HG02840 (cell line): ENCODE results near the gene MAPK4.

ENCODE experiments used
- ATAC-seq: cut with Tn5 transposase; IDR thresholded peaks from one replicate; pipeline ENCODE4 v1.9.1; 2021; ENCODE audit warnings: mild to moderate bottlenecking, moderate library complexity, moderate number of reproducible peaks; ENCODE audit not compliant: unreplicated experiment, low FRiP score

Gene MAPK4

DNA sequence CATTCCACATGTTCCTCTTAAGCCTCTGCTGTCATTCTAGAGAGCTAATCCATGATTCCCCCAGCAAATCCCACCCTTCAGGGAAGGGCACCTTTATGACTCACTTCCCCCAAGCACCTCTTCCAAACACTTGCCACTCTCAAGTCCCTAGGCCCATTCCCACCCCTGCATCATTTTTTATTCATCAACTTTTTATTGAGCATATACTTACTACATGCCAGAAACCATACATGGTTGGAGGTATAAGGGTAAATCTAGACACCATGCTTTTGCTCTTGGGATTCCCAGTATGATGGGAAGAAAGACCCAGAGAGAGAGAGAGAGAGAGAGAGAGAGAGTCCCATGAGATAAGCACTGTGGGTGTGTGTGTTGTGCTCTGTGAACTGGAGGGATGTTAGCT is 87.9 kb downstream of the MAPK4 start:
- no peak for ATAC-seq

DNA sequence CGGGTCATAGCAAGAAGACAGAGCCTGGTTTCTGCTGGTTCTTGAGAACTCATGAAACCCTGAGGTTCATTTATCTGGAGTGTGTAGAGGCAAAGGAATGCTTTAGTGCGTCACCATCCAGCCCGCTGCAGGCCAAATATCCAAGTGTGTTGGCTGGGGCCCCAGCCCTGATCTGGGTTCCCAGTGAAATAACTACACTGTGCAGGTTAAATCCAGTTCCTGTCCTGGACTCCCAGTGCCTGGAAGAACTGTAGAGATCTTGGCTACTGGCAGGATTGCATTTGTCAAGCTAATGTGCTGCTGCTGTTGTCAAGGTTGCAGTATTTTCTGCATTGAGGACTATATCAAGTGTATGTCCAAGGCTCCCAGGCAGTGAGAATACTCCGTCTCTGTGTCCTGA is 89.9 kb downstream of the MAPK4 start:
- ATAC-seq, result no peak

DNA sequence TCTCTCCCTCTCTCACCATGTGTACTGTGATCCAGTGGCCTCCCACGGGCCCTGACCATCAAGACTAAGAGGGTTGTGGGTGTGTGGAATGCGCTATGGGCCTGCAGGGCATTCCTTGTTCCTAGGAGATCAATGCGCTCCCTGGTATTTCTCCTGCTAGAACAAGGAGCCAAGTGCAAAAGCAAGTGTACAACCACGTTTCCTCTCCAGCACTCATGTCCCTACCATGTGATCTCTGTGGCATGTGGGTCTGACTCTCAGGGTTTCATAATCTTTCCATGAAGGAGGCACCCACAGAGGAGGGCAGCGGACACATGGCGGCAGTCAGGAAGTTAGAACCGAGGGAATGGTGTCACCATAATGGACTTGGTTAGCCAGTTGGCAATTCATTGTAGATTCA is 91.4 kb downstream of the MAPK4 start:
- no peak for ATAC-seq

DNA sequence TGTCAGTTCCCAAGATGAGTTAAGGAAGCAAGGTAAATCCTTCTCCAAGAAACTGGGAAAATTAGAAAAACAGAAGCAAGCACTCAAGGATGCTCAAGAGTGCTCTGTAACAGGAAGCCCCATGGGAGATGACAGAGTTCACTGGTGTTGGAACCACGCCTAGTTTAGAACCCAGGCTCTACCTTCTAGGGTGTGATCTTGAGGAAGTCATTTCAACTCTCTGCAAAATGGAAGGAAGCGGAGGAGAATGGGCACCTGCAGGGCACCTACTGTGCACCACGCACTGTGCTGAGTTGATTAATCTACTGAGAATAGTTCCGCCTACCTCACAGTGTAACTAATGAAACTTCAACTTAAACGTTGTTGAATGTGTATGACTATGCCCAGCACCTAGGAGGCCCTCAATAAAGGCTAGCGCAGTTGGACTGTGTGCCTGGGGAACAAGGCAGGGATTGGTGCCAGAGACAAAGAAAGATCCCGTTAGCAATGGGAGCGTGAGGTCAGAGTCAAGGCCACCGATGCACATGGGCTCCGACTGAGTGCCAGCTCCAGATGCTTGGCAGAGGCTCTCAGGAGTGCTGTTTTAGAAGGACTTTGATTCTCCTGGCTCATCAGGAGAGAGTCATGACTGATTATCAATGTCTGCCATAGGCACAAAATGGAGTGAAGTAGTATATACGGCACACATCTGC is 93.7 kb downstream of the MAPK4 start:
- ATAC-seq, result no peak

DNA sequence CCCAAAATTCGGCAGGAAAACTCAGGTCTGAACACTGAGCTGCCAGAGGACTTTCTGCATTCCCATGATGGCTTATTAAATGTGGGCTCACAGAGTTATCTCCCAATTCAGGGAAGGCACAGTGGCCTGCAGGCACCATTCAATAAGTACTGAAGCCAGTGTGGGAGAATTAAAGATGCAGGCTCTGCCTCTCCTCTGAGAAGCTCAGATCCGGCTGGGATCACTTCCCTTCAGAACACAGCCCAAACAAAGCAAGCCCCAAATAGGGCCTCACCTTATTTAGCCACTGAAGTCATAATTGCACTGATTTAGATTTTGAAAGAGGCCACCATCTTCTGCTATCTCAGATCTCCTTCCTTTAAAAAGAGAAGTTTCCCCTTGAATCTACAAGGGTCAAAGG is 94.3 kb downstream of the MAPK4 start:
- no peak for ATAC-seq

DNA sequence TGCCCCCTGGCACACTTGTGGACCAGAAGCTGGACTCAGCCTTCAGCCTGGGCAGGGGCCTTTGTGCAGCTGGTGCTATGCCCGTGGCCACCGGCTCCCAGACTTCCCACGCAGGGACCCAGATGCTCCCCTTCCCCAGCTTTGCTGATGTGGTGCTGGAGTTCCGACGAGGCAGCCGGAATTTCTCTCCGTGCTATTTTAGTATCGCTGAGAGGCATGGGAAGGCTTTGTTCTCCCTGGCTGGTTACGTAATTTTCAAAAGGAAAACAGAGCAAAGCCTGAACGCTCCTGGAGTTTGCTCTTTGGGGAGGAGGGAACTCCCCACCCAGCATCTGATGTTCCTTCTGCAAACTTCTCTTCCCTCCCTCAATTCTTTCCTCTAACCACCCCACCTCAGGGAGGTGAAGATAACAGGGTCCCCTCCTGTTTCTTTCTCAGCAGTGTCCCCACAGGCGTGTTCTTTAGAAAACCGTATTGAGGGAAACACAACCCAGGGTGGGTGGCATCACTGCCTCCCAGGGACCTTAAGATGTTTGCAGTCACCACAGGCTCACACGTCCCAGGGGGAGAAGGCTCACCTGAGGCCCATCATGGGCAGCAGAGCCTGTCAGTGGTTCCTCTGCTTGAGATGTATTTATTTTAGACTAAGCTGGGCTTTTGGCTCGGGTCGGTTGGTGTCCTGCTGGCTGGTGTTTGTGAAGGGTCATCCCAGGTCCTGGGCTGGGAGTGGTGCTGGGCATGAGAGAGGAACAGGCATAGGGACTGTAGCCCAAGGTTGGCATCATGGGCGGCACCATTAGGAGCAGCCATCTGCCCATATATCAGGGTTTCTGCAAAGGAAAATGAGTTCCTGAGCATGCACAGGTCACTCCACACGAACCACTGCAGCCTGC is 95.0 kb downstream of the MAPK4 start:
- ATAC-seq, result no peak

DNA sequence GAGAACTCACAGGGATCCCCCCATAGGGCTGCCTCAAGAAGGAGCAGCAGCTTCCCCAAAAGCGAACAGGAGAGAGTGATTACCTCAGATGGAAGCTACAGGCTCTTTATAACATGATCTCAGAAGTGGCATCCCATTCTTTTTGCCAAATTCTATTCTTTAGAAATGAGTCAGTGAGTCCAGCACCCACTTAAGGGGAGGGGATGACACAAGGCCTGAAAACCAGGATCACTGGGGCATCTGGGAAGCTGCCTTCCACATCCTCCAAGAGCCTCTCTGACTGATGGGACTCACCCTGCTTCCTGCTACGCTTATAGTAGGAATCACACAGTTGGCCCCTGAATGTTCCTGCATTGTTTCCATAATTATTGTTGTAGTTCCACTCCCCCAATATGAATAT is 96.5 kb downstream of the MAPK4 start:
- no peak for ATAC-seq

DNA sequence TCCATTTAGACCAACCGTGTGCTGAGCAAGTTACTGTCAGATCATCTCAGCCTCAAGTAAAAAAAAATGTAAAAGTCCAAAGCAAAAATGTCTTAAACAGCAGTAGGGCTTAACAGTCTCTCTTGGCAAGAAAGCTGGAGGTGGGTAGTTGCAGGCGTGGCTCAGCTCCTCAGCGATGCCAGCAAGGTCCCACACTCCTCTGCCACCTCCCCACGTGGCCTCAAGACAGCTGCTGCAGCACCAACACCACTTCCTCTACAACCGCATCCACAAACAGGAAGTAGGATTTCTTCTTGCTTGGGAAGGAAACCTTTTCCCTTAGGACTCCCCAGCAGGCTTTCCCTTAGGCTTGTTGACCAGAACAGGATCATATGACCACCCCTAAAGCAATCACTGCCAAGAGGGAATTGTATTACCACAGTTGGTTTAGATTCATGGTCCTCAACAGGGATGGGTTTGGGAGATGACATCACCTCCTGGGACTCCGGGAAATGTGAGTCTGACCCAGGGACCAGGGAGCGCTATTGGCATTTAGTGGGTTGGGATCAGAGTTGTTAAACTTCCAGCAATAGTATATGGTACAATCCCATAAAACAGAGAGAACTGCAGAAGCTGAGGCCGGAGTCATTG is 97.1 kb downstream of the MAPK4 start:
- ATAC-seq, result no peak

DNA sequence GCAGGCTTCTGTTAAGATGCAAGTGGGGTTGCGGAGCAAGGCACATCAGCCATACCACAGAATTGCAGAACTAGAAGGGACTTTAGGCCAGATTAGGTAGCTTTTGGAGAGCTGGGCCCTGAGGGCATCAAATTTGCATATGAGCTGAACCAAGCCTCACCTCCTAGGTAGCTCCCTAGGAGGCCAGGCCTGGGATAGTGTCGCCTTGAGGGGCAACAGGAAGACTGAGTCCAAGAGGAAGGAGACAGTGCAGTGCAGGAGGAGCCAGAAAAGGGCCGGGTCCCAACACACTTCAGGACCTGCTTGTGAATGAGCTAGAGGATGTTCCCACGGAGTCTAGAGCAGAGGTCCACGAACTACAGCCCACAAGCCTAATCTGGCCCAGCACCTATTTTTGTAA is 98.7 kb downstream of the MAPK4 start:
- no peak for ATAC-seq

DNA sequence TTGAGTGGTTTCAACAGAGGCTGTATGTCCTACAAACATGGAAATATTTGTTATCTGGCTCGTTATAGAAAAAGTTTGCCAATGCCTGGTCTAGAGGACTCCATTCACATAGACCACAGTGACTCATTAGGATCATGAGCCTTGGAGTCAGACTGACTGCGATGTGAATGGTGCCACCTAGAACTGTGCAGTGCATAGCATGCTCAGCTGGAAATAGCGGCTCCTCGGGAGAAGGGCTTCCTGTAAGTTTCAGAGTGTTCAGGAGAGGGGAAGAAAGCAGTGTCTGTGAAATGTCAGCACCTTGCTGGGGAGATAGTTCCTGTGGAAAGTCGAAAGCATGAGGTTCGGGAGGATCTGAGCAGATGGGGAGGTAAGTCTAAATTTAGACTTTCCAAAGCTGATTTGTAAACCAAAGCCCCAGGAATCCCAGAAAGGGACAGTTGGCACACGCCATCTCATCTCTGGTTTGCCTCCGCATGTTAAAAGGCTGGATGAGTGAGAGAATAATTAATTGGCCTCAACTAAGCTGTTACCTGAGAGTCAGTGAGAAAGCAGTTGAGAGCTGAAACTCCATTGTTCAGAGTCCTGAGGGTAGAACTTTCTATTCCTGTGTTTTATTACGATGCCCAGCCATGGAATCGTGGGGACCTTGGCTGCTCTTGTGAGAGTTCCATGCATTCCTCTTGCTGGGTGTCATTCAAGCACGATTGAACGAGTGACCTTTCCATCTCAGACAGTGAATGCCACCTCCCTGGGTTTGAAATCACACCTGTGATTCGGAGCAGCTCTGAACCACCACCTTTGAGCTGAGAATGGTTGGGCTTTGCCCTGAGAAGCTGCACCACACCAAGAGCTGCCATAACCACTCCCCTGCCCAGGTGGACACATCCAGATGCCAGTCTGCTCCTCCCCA is 99.5 kb downstream of the MAPK4 start:
- no peak for ATAC-seq

DNA sequence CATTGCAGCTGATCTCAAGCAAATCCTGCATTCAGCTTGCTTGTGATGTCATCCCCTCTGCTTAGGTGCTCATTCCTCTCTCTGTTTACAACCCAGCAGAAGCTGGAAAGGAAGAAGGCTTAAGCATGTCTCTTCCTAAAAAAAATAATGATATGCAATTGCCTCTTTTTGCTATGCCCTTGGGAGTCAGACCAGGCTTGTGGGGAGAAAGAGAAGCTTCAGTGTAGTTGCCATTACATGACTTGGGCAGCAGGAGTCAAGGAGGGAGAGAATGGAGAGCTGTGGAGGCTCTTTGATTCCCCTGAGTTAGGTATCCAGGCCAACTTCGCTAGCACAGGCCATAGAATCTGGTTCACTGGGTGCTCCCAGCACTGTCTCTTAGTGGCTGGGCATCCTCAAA is 101.1 kb downstream of the MAPK4 start:
- ATAC-seq, result no peak

DNA sequence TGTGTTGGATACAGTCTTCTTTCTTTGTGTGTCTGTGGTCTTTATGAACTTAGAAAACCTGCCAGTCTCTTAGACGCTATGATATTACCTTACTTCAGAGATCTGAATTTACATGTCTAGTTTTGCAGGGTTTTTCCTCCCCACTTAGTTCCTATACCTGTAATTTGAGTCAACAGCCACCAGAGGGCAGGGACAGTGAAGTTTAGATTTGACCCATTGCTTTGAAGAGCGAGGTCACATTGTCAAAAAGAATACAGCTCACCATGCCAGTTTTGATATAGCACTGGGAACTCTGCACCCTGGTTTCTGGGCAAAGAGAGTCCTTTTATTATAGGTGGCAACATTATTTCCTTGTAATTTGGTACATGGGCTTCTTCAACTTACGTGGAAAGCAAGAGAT is 102.3 kb downstream of the MAPK4 start:
- ATAC-seq, result no peak

DNA sequence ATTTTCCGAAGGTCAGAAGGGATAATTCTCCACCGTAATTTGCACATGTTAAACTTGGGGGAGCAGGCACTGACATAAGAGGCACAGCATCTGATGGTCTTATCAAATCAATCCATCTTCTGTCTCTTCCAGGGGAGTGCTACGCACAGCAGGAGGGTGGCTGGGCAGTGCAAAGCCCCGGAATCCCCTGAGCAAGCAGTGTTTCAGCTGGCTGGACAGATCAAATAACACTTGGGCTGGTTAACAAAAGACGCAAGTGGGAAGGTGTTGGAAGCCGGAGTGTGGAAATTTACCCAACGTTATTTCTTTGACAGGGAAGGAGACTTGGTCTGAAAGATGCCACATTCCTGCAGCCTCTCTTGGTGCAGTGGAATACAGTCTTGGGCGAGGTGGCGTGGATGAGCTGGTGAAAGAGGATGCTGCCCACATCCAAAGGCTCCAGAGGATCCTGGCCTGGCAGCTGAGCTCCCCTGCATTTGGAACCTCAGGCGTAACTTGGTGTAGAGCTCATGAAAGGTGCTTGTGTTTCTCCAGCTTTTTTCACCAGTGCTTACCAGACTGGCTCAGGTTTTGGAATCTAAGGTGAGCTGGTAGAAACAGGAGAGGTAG is 103.0 kb downstream of the MAPK4 start:
- ATAC-seq, result no peak

DNA sequence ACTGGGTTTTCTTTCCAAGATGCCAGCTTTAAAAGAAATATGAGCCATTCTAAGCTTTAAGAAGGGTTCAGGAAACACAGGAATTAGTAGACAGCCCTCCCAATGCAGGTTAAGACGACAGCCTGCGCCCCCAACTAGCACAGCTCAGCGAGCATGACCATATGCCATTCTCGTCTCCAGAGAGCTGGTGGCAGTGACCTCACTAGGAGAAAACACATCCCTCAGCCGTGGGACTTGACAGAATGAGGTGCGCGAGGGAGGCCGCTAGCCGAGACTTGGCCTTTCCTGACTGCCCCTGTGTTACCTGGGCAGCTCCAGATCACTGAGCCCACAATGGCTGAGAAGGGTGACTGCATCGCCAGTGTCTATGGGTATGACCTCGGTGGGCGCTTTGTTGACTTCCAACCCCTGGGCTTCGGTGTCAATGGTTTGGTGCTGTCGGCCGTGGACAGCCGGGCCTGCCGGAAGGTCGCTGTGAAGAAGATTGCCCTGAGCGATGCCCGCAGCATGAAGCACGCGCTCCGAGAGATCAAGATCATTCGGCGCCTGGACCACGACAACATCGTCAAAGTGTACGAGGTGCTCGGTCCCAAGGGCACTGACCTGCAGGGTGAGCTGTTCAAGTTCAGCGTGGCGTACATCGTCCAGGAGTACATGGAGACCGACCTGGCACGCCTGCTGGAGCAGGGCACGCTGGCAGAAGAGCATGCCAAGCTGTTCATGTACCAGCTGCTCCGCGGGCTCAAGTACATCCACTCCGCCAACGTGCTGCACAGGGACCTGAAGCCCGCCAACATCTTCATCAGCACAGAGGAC is 103.9 kb downstream of the MAPK4 start:
- no peak for ATAC-seq

DNA sequence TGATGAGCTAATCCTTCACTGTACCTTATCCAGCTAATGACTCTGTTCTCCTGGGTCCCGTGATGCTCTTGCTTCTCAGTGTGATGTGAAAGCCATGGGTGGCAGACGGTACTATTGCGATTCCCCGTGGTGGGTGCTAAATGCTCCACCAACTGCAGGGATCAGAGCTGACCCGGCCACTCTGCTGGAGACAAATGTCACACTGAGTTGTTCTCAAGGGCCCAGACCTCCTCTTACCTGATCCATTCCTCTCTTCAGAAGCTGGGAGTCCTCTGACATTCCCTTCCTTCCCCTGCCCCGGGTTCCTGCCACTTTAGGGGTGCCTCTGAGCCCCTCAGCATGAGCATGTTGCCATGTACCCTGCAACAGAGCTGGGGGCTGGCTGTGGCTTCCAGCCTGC is 105.1 kb downstream of the MAPK4 start:
- no peak for ATAC-seq

DNA sequence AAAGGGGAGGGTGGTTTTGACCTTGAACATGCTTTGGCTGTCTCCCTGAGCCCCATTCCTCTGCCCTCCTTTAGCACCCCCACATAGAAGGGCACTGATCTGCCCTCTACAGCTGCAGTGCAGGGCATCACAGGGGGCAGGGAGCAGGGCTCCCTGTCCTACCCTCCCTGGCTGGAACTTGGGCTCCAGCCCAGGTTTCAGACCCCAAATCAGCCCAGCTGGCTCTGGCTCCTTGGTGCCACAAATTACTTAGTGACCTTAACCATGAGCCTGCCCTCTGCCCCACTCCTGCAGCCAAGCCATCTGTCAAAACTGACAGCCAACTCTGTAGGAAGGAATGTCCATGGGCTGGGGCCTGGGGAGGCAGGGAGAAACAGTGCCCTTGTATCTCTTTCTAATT is 105.6 kb downstream of the MAPK4 start:
- ATAC-seq, result no peak

DNA sequence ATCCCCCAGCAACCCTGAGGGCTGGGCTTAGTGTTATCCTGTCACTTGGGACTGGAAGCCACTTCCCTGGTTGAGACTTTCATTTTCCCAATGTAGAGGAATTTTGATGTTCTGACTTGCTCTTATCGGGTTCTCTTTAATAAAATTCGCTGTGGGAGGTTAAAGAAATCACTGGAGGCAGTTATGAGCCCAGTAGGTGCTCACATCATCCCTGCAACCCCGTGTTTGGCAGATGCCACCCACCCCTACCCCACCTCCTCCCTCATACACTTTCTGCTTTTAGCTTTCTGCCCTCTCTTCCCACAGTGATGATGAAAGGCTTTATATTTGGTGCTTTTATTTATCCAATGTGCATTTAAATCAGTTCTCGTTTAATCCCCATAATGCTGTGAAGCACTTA is 106.6 kb downstream of the MAPK4 start:
- no peak for ATAC-seq

DNA sequence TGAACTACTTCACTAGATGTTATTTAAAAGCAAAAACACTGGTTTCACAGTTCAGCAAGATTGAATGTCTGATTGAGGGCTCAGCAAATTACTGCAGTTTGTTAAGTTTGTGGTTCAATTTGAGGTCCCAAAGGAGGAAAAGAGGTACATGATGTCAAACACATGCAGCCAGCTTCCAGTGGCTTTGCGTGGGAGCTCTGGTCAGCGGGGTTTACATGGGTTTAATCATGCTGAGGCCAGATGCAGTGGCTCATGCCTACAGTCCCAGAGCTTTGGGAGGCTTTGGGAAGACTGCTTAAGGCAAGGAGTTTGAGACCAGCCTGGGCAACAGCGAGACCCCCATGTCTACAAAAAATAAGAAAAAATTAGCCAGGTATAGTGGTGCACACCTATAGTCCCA is 111.5 kb downstream of the MAPK4 start:
- no peak for ATAC-seq

DNA sequence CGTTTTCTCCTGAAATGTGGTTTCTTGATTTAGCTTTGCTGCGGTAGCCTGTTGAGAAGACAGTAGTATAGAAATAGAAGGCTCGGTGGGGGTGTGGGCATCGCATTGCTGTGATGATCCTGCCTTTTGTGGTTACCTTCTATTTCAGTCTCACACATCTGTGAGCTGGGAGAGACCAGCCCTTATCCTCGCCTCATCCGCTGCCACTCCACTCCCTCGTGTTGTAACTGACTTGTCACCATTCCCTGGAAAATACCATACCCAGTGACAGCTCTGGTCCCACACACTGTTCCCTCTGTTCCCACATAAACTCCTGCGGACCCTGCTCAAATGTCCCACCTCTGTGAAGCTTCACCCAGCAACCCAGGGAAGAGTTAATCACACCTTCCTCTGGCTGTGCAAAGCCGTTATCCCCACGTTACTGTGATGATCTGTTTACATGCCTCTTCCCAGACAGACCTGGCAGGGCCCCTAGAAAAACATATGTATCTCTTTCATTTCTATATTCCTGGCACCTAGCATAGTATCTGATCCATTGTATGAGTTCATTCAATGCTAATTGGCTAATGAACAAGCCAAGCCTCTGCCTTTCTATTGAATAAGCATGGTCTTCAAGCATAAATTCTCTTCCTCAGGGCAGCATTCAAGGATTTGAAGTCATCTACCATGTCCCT is 114.6 kb downstream of the MAPK4 start:
- ATAC-seq, result no peak
